SU-DHL-6 (cell line): ENCODE data around the gene NT5C3A.

Experiments
- H2AFZ ChIP-seq: fragments of 200-600 bp; sonication (generic); 2 replicates; pipeline ENCODE4 v1.6.1; 2014; ENCODE audit warnings: low read depth, mild to moderate bottlenecking, moderate library complexity, mixed read lengths, antibody characterized with exemption, low read length; ENCODE audit not compliant: severe bottlenecking
- H3F3A ChIP-seq: fragments of 200-600 bp; shearing (Covaris generic); 2 replicates; pipeline ENCODE4 v1.6.0; 2016; ENCODE audit warnings: antibody characterized with exemption, mild to moderate bottlenecking; ENCODE audit not compliant: insufficient read depth
- H3K27ac ChIP-seq: fragments of 200-600 bp; sonication (generic); 2 replicates; pipeline ENCODE4 v1.5.1; 2016; ENCODE audit warnings: low read depth, mild to moderate bottlenecking, low read length, moderate library complexity, mixed read lengths
- H3K27me3 ChIP-seq: fragments of 200-600 bp; sonication (generic), shearing (Covaris generic); 2 replicates; pipeline ENCODE4 v1.6.0; 2014; ENCODE audit warnings: mild to moderate bottlenecking, low read length
- H3K36me3 ChIP-seq: fragments of 200-600 bp; sonication (generic); 2 replicates; pipeline ENCODE4 v1.6.1; 2014; ENCODE audit warnings: mild to moderate bottlenecking, low read length, mixed read lengths
- H3K4me2 ChIP-seq: fragments of 300-600, 200-600 bp; shearing (Covaris generic), sonication (generic); 2 replicates; pipeline ENCODE4 v1.6.0; 2014; ENCODE audit warnings: low read length, low read depth, mild to moderate bottlenecking; ENCODE audit not compliant: poor library complexity, severe bottlenecking
- H3K4me3 ChIP-seq: fragments of 200-600 bp; sonication (generic); 2 replicates; pipeline ENCODE4 v1.5.1; 2014; ENCODE audit warnings: antibody characterized with exemption, low read length, mild to moderate bottlenecking, mixed read lengths; ENCODE audit not compliant: insufficient read depth, poor library complexity, severe bottlenecking
- H3K79me2 ChIP-seq: fragments of 200-600 bp; sonication (generic); 2 replicates; pipeline ENCODE4 v1.6.1; 2014; ENCODE audit warnings: mild to moderate bottlenecking, low read length, moderate library complexity; ENCODE audit not compliant: insufficient read depth
- H3K9ac ChIP-seq: fragments of 200-600 bp; sonication (generic); 2 replicates; pipeline ENCODE4 v1.7.0; 2014; ENCODE audit warnings: mild to moderate bottlenecking, low read length
- H3K9me2 ChIP-seq: fragments of 200-600 bp; sonication (generic); replicated peaks from 2 replicates; pipeline ENCODE4 v1.6.1; 2014; ENCODE audit warnings: low read length; ENCODE audit not compliant: insufficient read depth
- H3K9me3 ChIP-seq: fragments of 200-600 bp; sonication (generic); 2 replicates; pipeline ENCODE4 v1.6.1; 2014; ENCODE audit warnings: low read length, mixed read lengths; ENCODE audit not compliant: insufficient read depth
- H4K20me1 ChIP-seq: fragments of 200-600 bp; sonication (generic); 2 replicates; pipeline ENCODE4 v1.6.1; 2014; ENCODE audit warnings: low read depth, mild to moderate bottlenecking, antibody characterized with exemption, low read length, moderate library complexity, mixed read lengths
- EZH2phosphoT487 ChIP-seq: fragments of 200-600 bp; sonication (generic), shearing (Covaris generic); conservative IDR thresholded peaks from 2 replicates; pipeline ENCODE4 v1.6.1; 2018; ENCODE audit warnings: mild to moderate bottlenecking, antibody characterized with exemption, low read length, moderate library complexity, mixed read lengths
- TF ChIP-seq, protein P1 (sequence below): fragments of 200-600 bp; sonication (generic); IDR thresholded peaks from one replicate; pipeline ENCODE4 v1.5.1; 2017; ENCODE audit warnings: antibody characterized with exemption, mild to moderate bottlenecking, low read length, moderate library complexity; ENCODE audit not compliant: insufficient read depth, poor library complexity, severe bottlenecking

Gene NT5C3A

DNA sequence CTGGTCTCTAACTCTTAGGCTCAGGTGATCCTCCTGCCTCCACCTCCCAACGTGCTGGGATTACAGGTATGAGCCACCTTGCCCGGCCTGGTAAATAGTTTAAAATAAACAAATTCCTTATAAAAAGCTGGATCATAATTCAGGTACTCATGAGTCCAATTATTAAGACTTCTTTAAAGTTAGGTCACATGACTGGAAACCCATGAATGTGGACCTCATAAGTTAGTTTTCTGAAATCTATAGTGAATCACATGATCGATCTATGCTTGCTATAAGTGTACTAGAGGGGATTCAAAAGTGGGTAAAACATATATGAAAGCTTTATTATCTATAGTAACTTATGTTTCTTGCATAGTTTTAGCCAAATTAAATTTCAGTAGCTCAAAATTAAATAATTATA is 14.3 kb downstream of the NT5C3A start:
- no peak overlapping the region for H3K27ac ChIP-seq
- H3K4me3 ChIP-seq = no peak overlapping the region
- no peaks in the 10 kb centered on the region for H3K27me3 ChIP-seq
- H3K9ac ChIP-seq = no peak overlapping the region
- no peak overlapping the region for H2AFZ ChIP-seq
- H3F3A ChIP-seq = peaks cover 22% of the 10 kb centered on the region
- peaks cover 93% of the 10 kb centered on the region for H3K79me2 ChIP-seq
- H3K9me2 ChIP-seq = no peaks in the 10 kb centered on the region
- no peak overlapping the region for H3K4me2 ChIP-seq
- TF ChIP-seq, protein P1, sequence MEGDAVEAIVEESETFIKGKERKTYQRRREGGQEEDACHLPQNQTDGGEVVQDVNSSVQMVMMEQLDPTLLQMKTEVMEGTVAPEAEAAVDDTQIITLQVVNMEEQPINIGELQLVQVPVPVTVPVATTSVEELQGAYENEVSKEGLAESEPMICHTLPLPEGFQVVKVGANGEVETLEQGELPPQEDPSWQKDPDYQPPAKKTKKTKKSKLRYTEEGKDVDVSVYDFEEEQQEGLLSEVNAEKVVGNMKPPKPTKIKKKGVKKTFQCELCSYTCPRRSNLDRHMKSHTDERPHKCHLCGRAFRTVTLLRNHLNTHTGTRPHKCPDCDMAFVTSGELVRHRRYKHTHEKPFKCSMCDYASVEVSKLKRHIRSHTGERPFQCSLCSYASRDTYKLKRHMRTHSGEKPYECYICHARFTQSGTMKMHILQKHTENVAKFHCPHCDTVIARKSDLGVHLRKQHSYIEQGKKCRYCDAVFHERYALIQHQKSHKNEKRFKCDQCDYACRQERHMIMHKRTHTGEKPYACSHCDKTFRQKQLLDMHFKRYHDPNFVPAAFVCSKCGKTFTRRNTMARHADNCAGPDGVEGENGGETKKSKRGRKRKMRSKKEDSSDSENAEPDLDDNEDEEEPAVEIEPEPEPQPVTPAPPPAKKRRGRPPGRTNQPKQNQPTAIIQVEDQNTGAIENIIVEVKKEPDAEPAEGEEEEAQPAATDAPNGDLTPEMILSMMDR = no peak
- no peak for TF ChIP-seq EZH2phosphoT487
- H3K9me3 ChIP-seq = no peaks in the 10 kb centered on the region
- peaks cover 69% of the 10 kb centered on the region for H4K20me1 ChIP-seq
- peaks cover 3% of the 10 kb centered on the region; the same call in 1 of the 2 replicates for H3K36me3 ChIP-seq

DNA sequence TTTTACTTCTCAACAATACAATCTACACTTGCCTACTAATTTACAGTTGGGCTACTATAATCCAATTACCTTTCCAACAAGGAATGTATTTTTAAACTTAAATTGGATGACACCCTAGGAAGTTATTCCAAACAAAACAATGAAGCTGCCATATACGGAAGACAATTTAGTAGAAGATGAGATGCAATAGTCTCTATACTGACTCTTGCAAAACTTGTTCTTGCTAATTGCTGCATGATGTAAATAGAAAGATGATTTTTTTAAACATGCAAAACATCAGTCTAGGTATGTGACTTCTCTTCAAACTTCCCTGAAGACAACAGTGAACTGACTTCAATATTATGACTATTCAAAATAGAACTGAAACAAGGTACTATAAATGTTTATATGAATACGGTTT is 17.6 kb downstream of the NT5C3A start:
- Histone ChIP-seq H3K9me2 (no peaks in the 10 kb centered on the region), H3K4me2 (no peak overlapping the region), H3K79me2 (peaks cover 94% of the 10 kb centered on the region), H3K27ac (no peak overlapping the region), H3K27me3 (no peaks in the 10 kb centered on the region), H4K20me1 (peaks cover 67% of the 10 kb centered on the region), H3K4me3 (no peak overlapping the region), H3F3A (peaks cover 28% of the 10 kb centered on the region), H3K9ac (no peak overlapping the region), H3K9me3 (no peaks in the 10 kb centered on the region), H3K36me3 (peaks cover 3% of the 10 kb centered on the region; the same call in 1 of the 2 replicates), H2AFZ (no peak overlapping the region)
- TF ChIP-seq, protein P1 = no peak
- TF ChIP-seq EZH2phosphoT487 = no peak

DNA sequence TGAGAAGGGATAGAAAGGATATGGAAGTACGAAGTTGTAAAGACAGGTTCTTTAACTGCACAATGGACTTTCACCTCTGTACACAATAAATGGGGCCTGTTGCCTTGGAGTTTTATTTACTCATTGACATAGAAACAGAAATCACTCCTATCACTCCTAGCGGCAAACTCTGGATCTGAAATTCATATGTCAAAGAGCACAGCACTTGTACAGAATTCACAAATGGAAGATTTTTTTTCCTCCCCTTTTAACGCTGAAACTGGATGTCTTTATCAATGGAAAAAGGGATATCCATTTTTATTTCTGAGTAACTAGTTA is 18.2 kb downstream of the NT5C3A start:
- no peaks in the 10 kb centered on the region for H3K27me3 ChIP-seq

More for the DNA sequence above, 18.2 kb downstream of the NT5C3A start:
- H3K9me2 ChIP-seq = no peaks in the 10 kb centered on the region
- H2AFZ ChIP-seq = no peak overlapping the region
- H3K36me3 ChIP-seq = peaks cover 3% of the 10 kb centered on the region; the same call in 1 of the 2 replicates
- H3K9ac ChIP-seq = no peak overlapping the region
- peaks cover 31% of the 10 kb centered on the region for H3F3A ChIP-seq
- H3K27ac ChIP-seq = no peak overlapping the region
- peaks cover 94% of the 10 kb centered on the region for H3K79me2 ChIP-seq
- H3K9me3 ChIP-seq = no peaks in the 10 kb centered on the region
- H4K20me1 ChIP-seq = peaks cover 68% of the 10 kb centered on the region
- H3K4me2 ChIP-seq = no peak overlapping the region
- TF ChIP-seq, protein P1 = no peak
- TF ChIP-seq EZH2phosphoT487 = no peak
- H3K4me3 ChIP-seq = no peak overlapping the region
